Activated effector memory CD4-positive, alpha-beta T cell treated with Interleukin-2 at 50 U/mL for 16 hours (primary cell): Measurements from ENCODE around the gene IDH3G.

Experiments
- DNase-seq: peaks from one replicate; pipeline ENCODE4 v3.0.0-alpha.2; 2020

The IDH3G gene

DNA sequence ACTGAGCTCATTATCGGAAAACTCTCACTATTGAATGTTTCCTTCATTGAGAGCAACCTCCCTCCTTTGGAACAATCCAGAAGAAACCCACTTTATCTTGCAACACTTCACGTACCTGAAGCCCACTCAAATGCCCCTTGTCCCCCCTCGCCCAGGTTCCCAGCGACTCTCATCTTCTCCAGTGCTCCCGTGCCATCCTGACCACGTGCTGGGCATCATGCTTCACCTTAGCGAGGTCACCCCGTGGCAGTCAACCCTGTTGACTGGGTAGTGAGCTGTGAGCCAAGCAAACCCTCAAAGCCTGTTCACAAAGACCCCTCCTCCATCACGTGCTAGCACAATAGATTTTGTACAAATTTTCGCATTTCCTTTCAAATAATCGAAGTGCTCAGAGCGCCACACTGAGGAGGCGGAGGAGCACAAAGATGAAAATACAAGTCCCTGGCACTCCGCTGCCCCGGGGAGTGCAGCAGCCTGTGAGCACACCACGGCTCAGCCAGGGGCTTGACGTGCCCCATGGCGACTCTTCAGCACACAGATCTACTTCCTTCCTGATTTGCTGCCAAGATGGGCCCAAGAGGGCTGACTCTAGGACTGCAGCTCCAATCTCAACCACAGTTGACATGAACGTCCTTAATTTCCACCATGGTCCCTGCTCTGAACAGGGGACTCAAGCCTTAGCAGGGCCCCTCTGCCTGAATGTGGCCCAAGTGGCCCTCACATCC lies 20.6 kb upstream of the IDH3G start:
- DNase-seq: no peak

GRCh38 chrX:153813161-153813560 lies 19.0 kb upstream of the IDH3G start:
- DNase-seq: no peak

DNA sequence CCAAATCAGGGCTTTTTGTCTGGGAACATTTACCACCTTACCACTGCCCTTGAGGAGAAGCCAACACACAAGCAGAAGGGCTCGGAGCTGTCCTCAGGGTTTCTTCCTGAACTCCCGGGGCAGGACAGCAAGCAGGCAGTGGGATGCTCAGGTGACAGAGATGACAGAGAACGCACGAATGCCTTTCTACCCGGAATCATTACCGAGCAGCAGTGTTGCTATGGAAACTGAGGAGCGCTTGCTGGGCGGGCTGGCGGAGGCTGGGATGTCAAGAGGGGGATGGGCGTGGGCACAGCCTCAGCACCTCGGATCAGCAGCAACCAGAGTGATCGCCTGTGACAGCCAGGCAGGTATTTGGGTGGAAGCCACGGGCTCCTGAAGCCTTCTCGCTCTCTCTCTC lies 18.0 kb upstream of the IDH3G start:
- DNase-seq: no peak

- DNase-seq: no peak
Measured at GRCh38 chrX:153807976-153808375, 13.8 kb upstream of the IDH3G start.

GRCh38 chrX:153806999-153807575 lies 12.9 kb upstream of the IDH3G start:
- DNase-seq: no peak

- DNase-seq: no peak
Measured at GRCh38 chrX:153805436-153805835, 11.3 kb upstream of the IDH3G start.

GRCh38 chrX:153804621-153805020 lies 10.4 kb upstream of the IDH3G start:
- DNase-seq: no peak

DNA sequence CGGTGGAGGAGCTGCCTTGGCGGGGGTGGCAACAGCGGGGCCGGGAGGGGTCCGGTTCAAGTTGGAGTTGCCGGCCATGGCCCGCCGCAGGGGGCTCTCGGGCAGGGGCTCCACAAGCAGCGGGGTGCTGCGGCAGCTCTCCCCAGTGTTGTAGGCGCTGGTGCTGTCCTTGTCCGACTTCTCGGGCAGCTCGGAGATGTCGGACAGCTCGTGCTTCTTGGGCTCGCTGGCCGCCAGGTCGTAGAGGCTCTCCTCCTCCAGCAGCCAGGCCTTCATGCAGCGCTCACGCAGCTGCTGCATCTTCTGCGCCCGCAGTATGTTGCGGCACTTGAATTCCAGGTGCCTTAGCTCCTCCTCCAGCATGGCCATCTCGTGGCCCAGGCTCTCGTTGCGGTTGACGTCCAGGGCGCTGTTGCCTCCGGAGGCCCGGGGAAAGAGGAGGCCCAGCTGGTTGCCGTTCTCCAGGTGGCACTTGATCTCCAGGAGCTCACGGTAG lies 10.0 kb upstream of the IDH3G start:
- no peak for DNase-seq

DNA sequence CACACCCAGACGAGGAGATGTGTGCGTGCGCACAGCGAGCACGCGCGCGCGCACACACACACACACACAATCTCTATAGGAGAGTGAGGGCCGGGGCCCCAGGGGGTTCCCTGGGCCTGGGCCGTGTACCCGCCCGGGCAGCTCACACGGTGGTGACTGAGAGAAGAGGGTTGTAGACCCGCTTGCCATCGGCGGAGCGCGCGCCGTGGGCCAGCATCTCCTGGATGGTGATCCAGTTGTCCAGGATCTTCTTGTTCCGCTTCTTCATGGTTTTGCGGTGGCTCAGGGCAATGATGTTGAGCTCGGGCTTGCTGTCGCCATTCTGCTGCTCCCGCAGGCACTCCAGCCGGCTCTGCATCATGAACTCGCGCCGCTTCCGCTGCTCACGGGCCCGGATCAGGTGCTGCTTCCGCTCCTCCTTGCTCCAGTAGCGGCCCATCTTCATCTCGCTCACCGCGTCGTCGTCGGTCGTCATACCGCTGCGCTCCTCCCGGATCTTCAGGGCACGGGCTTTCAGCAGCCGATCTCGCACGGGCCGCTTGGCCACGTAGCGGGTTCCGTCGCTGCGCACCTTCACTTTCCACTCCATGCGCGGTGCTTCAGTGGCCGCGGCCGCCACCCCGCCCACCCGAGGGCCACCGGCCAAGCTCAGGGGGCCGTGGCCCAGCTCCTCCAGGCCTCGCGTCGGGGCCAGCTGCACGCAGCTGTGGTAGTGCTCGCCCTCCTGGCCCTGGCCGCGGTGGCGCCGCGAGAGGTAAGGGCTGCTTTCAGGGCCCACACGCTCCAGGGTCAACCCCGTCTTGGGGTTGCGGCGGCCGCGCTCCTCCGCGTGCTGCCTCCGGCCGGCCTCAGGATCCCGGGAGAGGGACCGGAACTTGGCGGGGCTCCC lies 9.3 kb upstream of the IDH3G start:
- DNase-seq: no peak

DNA sequence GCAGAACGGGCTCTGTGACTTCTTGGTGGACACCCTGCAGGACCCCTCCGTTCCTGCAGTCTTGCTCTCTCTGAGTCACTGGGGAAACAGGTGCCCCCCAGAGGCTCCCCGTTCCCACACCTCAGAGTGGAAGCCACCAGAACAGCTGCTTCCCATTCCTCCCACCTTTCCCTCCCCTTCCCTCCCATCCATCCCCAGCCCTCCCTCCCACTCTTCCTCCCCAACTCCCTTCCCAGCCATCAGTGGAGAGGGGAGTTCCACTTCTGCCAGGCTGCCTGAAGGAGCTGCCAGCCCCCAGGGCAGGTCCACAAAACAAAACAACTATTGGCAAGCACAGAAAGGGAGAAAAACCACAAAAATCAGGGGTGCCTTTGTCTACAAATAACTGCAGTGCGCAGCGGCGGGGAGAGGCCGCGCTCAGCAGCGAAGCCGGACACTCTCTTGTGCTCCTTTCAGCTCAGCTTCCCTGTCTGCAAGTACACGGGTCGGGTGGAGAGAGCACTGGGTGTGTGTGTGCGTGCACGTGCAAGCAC lies 8.4 kb upstream of the IDH3G start:
- DNase-seq: no peak

GRCh38 chrX:153801669-153802068 lies 7.5 kb upstream of the IDH3G start:
- no peak for DNase-seq

- DNase-seq: no peak
Measured at GRCh38 chrX:153800746-153801145, 6.6 kb upstream of the IDH3G start.

DNA sequence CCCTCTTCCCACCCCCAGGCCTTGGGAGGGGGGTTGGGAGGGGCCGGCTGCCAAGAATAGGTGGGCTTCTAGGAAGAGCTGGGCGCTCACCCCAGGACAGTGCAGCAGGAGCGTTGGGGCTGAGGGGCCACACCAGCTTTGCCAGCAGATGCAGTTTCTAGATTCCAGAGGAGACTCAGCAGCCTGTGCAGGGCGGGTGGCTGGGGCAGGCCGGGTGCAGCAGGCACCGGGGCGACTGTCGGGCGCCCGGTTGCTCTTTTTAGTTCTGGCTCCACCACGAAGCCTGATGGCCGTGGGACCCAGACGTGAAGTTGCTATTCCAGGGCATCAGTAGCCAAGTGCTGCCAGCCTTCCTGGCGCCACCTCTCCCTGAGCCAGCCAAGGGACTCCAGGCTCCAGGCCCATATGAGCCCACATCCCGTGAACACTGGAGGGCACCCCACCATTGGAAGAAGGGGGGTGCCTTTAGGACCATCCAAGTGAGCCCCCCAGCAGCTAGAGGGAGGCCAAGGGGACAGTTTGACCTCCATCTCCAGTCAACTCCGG lies 6.1 kb upstream of the IDH3G start:
- no peak for DNase-seq

- DNase-seq: no peak
Measured at GRCh38 chrX:153799326-153799725, 5.2 kb upstream of the IDH3G start.

DNA sequence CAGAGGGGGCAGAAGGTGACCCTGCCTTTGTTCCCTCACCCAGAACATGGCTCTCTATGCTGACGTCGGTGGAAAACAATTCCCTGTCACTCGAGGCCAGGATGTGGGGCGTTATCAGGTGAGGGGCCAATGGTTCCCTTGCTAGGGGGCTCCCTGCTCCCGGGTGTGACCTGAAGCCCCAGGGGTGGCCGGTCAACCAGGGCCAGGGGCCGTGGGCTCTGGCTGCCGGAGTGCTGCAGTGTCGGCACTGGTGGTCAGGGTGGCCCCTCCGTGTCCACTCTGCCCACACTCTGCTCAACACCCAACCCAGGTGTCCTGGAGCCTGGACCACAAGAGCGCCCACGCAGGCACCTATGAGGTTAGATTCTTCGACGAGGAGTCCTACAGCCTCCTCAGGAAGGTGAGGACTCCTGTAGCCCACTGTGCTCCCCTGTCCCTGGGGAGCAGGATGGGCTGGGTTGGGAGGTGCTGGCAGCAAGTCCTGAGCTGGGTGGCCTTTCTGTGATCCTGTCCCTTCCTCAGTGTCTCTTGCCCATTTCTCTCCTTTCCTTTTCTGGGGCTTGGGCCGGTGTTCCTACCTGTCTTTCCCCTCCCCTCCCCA lies 3.3 kb upstream of the IDH3G start:
- no peak for DNase-seq

- DNase-seq: no peak
Measured at GRCh38 chrX:153794897-153795816, 982 bp upstream of the IDH3G start.

DNA sequence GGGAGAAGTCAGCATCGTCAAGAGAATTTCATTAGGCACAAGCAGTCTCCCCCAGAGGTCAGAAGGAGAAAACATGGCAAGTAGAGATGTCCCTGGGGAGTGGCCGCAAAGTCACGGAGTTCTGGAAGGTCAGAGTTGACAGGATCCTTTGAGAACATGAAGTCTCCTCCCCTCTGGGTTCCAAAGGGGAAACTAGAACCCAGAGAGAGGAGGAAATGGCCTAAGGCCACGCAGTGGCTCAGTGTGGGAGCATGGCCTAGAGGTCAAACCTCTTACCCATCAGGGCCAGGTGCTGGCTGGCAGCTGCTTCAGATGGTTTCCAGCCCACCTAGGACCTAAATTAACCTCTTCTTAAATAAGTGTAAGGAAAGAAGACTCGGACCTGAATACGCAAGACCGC lies 884 bp downstream of the IDH3G start:
- no peak for DNase-seq

DNA sequence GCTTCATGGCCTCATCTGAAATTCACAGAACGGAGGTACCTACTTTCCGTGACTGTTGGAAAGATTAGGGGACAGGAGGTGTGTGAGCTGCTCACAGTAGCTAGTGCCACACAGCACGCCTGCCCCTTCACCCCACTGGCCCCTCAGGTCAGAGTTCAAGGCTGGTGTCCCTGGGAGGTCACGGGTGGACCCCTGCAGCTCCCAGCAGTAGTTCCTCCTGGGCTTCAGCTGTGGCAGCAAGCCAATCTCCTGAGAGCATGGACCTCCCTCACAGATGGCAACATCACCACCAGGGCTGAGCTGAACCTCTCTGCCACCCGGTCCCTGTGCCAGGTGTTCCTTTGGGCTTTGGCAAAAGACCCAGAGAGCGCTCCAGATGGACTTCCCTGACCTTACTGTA lies 1.8 kb downstream of the IDH3G start:
- DNase-seq: no peak

GRCh38 chrX:153791104-153791852 lies 2.9 kb downstream of the IDH3G start:
- DNase-seq: no peak

- DNase-seq: no peak
Measured at GRCh38 chrX:153789654-153790053, 4.5 kb downstream of the IDH3G start.

- no peak for DNase-seq
Measured at GRCh38 chrX:153786669-153787068, 7.5 kb downstream of the IDH3G start.
